ENCODE measurements around the gene EXOC6B.

DNA sequence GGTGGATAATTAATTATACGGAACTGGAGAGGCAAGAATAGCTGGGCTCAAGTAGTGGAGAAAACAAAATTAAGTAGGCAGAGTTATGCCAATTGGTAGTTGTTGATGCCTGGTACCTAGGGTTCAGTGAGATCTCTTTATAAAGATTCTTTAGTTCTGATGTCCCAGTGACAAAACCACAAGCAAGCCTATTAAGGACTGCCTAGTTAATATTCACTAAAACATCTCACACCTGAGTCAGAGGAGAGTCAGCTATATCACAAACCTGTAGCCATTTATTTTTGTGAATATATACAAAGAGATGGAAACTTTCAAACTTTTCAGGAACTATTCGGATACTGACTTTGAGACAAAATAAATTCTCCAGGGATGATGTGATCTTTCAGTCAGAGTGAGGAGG lies 464.3 kb downstream of the EXOC6B start:
- TF ChIP-seq CTCF (tag by site-specific recombination; IDR thresholded peaks at IDR 0.05), result no peak
- no peak for TF ChIP-seq TCF7L2 (IDR thresholded peaks at IDR 0.05; ENCODE audit: borderline replicate concordance, low read depth, low read length)
- no peak for TF ChIP-seq KLF7 (tag by site-specific recombination; IDR thresholded peaks at IDR 0.05; ENCODE audit: borderline replicate concordance)
- no peak for TF ChIP-seq ZBTB11 (tag by site-specific recombination; conservative IDR thresholded peaks at IDR 0.05; ENCODE audit: low read depth)
- no peak for TF ChIP-seq ZNF274 (IDR thresholded peaks at IDR 0.05; ENCODE audit: low read length)
- no peak for TF ChIP-seq ZNF274 (tag by site-specific recombination; IDR thresholded peaks at IDR 0.05; ENCODE audit: borderline replicate concordance)
- TF ChIP-seq ZBTB8A (tag by site-specific recombination; IDR thresholded peaks at IDR 0.05), result no peak
